Keratinocyte (primary cell): ENCODE data around the gene DYNC1LI2. TPM values are rescaled to one million over a fixed set of nuclear protein-coding genes. Genes with fewer than 3 reads are reported as not detected.
A peak's percentile ranks its signal among the peaks of the same experiment; 100 is the strongest.

Source experiments
- DNase-seq: peaks from one replicate; pipeline ENCODE4 v3.0.0-alpha.2; 2011; ENCODE audit warnings: low read depth, missing footprints, low spot score
- FAIRE-seq: peaks from 2 replicates; lab custom pipeline; 2011; peaks lifted over from hg19 to GRCh38; lab: Jason Lieb, UNC
- H2AFZ ChIP-seq: 2 replicates; pipeline ENCODE4 v1.6.0; 2012; ENCODE audit warnings: low read length, control low read depth, inconsistent platforms; ENCODE audit not compliant: control insufficient read depth
- H3K27ac ChIP-seq: 2 replicates; pipeline ENCODE4 v1.5.1; 2011; ENCODE audit warnings: low read length; ENCODE audit not compliant: control insufficient read depth, insufficient read depth
- H3K27me3 ChIP-seq: 3 replicates; pipeline ENCODE4 v1.6.0; 2011; ENCODE audit warnings: low read length; ENCODE audit not compliant: control insufficient read depth, insufficient read depth; ENCODE audit errors: extremely low read depth
- H3K36me3 ChIP-seq, 2 experiments: 2 replicates in 1 of 2; 3 replicates in 1 of 2; pipeline ENCODE4 v1.5.1; 2011; ENCODE audit warnings: low read length in 2 of 2, mild to moderate bottlenecking in 1 of 2; ENCODE audit not compliant: control insufficient read depth in 2 of 2, insufficient read depth in 2 of 2; ENCODE audit errors: extremely low read depth in 1 of 2
- H3K4me1 ChIP-seq: 3 replicates; pipeline ENCODE4 v1.5.1; 2011; ENCODE audit warnings: low read length; ENCODE audit not compliant: control insufficient read depth, insufficient read depth; ENCODE audit errors: extremely low read depth
- H3K4me2 ChIP-seq: 3 replicates; pipeline ENCODE4 v1.6.0; 2011; ENCODE audit warnings: low read depth, low read length; ENCODE audit not compliant: control insufficient read depth, insufficient read depth; ENCODE audit errors: extremely low read depth
- H3K4me3 ChIP-seq, 3 experiments: fragments of 200-600 bp in 1 of 3; sonication (generic) in 1 of 3; 2 replicates in 2 of 3; 3 replicates in 1 of 3; pipeline ENCODE4 v1.5.1; 2011 to 2016; ENCODE audit warnings: low read length in 3 of 3, mild to moderate bottlenecking in 3 of 3, control low read depth in 2 of 3, inconsistent platforms in 1 of 3, low read depth in 1 of 3, mixed read lengths in 1 of 3, mixed run types in 1 of 3, moderate library complexity in 1 of 3; ENCODE audit not compliant: control insufficient read depth in 2 of 3, insufficient read depth in 2 of 3; ENCODE audit errors: extremely low read depth in 1 of 3
- H3K79me2 ChIP-seq: 2 replicates; pipeline ENCODE4 v1.6.0; 2012; ENCODE audit warnings: low read length; ENCODE audit not compliant: control insufficient read depth, insufficient read depth
- H3K9ac ChIP-seq: 3 replicates; pipeline ENCODE4 v1.6.0; 2011; ENCODE audit warnings: low read length; ENCODE audit not compliant: control insufficient read depth, insufficient read depth; ENCODE audit errors: extremely low read depth
- H3K9me1 ChIP-seq: 3 replicates; pipeline ENCODE4 v1.6.0; 2011; ENCODE audit warnings: low read length; ENCODE audit not compliant: control insufficient read depth, insufficient read depth; ENCODE audit errors: extremely low read depth
- H3K9me3 ChIP-seq: 2 replicates; pipeline ENCODE4 v1.5.1; 2012; ENCODE audit warnings: low read depth, low read length; ENCODE audit not compliant: control insufficient read depth
- H4K20me1 ChIP-seq: 3 replicates; pipeline ENCODE4 v1.6.0; 2011; ENCODE audit warnings: low read length; ENCODE audit not compliant: control insufficient read depth, insufficient read depth; ENCODE audit errors: extremely low read depth
- CTCF ChIP-seq, 3 experiments: IDR thresholded peaks in 1 of 3; conservative IDR thresholded peaks in 1 of 3; optimal IDR thresholded peaks in 1 of 3; 2 replicates in 2 of 3; 3 replicates in 1 of 3; pipeline versions ENCODE3 to v1.5.1; 2011; ENCODE audit warnings: low read length in 3 of 3, mild to moderate bottlenecking in 3 of 3, moderate library complexity in 2 of 3, control low read depth in 1 of 3, inconsistent platforms in 1 of 3; ENCODE audit not compliant: insufficient read depth in 2 of 3; ENCODE audit errors: extremely low read depth in 1 of 3
- EZH2 ChIP-seq: IDR thresholded peaks from one replicate; pipeline ENCODE4 v1.6.1; 2012; ENCODE audit warnings: inconsistent platforms, mild to moderate bottlenecking, low read length, moderate library complexity
- dilution Hi-C: fragments of 300-500 bp; cut with MboI; formaldehyde crosslinking; loops from one replicate; pipeline ENCODE4 v1.7.0; 2020; ENCODE audit warnings: low sequenced_read_pairs; ENCODE audit not compliant: extremely low pct_ligation_motif_present
- polyA plus RNA-seq, 5 experiments: library from polyadenylated mRNA; depleted of rRNA in 3 of 5; stranded (reverse) in 3 of 5; stranded (forward) in 1 of 5; unstranded in 1 of 5; fragments of >200 nt; gene quantifications; 1 replicate in 1 of 5; 2 replicates in 3 of 5; 3 replicates in 1 of 5; pipeline versions ENCODE4 v1.2.1 to v1.2.3, GENCODE V29; 2011 to 2012; ENCODE audit warnings: missing spikeins in 2 of 5, low read depth in 1 of 5, low replicate concordance in 1 of 5

Gene DYNC1LI2
- polyA plus RNA-seq, 1 donor (not counting 4 experiments of a cell fraction or from before 2014, with no cell fraction given) = 66.0 TPM

DNA sequence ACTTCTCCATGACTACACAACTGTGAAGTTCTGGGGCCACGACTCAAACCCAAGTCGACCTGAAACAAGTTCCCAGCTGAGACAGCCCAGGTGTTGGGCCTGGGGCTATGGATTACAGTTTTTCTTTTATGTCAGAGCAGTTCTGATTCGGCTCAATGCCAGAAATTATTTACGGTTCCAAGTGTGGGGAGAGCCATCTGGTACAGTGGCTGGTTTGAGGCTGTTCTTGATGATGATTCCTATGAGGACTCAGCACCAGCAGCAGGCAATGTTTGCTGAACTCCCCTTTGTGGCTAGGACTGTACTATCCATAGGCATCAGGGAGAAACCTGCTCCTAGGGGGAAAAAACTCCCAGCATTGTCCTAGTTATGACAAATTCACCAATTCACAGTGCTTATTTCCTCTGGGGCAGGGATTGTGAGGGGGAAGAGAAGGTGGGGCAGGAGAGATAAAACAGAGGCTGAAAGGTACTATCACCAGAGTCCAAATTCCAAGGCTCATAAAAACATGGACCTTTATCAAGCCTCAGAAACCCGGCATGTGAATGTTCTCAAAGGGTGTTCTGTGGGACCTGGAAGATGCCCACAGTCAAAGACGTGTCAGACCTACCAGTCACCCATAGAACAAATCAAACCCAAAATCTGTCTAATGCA lies 36.6 kb downstream of the DYNC1LI2 start:
- no peaks in the 10 kb centered on the region for H3K79me2 ChIP-seq
- dilution Hi-C loops = no loop called here
- H3K9me3 ChIP-seq = peaks cover 2% of the 10 kb centered on the region
- H3K4me2 ChIP-seq = peak overlapping the region; percentile 20
- no peaks in the 10 kb centered on the region for H3K36me3 ChIP-seq
- H3K27ac ChIP-seq = peak overlapping the region; percentile 58
- H3K9me1 ChIP-seq = peaks cover 3% of the 10 kb centered on the region
- TF ChIP-seq CTCF (optimal IDR thresholded peaks at IDR 0.05 in 1 of 3, IDR thresholded peaks at IDR 0.05 in 1 of 3, conservative IDR thresholded peaks at IDR 0.05 in 1 of 3; ENCODE audit: extremely low read depth in 1 of 3, insufficient read depth in 2 of 3, low read length in 3 of 3) (no peak), EZH2 (no peak)
- no peak overlapping the region for H2AFZ ChIP-seq
- no peaks in the 10 kb centered on the region for H3K27me3 ChIP-seq
- FAIRE-seq (peak; percentile 87), DNase-seq (peak; percentile 87)
- H3K4me1 ChIP-seq = peaks cover 38% of the 10 kb centered on the region
- H3K4me3 ChIP-seq = no peak overlapping the region
- H3K9ac ChIP-seq = peak overlapping the region; percentile 8
- H4K20me1 ChIP-seq = no peaks in the 10 kb centered on the region

- H3K27me3 ChIP-seq = no peaks in the 10 kb centered on the region
- H3K27ac ChIP-seq = peak overlapping the region; percentile 58
- FAIRE-seq (no peak), DNase-seq (no peak)
- peaks cover 38% of the 10 kb centered on the region for H3K4me1 ChIP-seq
- no peaks in the 10 kb centered on the region for H4K20me1 ChIP-seq
- H3K9me3 ChIP-seq = peaks cover 2% of the 10 kb centered on the region
- H3K9me1 ChIP-seq = peaks cover 3% of the 10 kb centered on the region
- peak overlapping the region; percentile 8 for H3K9ac ChIP-seq
- no peaks in the 10 kb centered on the region for H3K36me3 ChIP-seq
- H3K4me2 ChIP-seq = no peak overlapping the region
- H3K4me3 ChIP-seq = no peak overlapping the region
- dilution Hi-C loops = no loop called here
- TF ChIP-seq EZH2 = no peak
- no peak for TF ChIP-seq CTCF (optimal IDR thresholded peaks at IDR 0.05 in 1 of 3, IDR thresholded peaks at IDR 0.05 in 1 of 3, conservative IDR thresholded peaks at IDR 0.05 in 1 of 3; ENCODE audit: extremely low read depth in 1 of 3, insufficient read depth in 2 of 3, low read length in 3 of 3)
- H2AFZ ChIP-seq = no peak overlapping the region
- H3K79me2 ChIP-seq = no peaks in the 10 kb centered on the region
These were observed 37.3 kb downstream of the DYNC1LI2 start for GRCh38 chr16:66714062-66714461.
